HepG2 (cell line): ENCODE results near the gene MTA2. TPM values are rescaled to one million over a fixed set of nuclear protein-coding genes. Genes with fewer than 3 reads are reported as not detected.

Experiments used
- EED ChIP-seq: sonication (generic); formaldehyde crosslinking; IDR thresholded peaks from 2 replicates; pipeline ENCODE4 v1.5.0; 2020; ENCODE audit warnings: mild to moderate bottlenecking, missing genetic modification reagents
- ESRRA ChIP-seq: sonication (generic); formaldehyde crosslinking; IDR thresholded peaks from 2 replicates; pipeline ENCODE4 v1.5.1; 2020; ENCODE audit warnings: mild to moderate bottlenecking, low read depth, missing genetic modification reagents
- ETV5 ChIP-seq: IDR thresholded peaks from 2 replicates; pipeline ENCODE4 v1.6.1; 2018; ENCODE audit warnings: missing biosample characterization, missing genetic modification reagents, inconsistent platforms, borderline replicate concordance
- EZH2 ChIP-seq: conservative IDR thresholded peaks from 2 replicates; pipeline ENCODE4 v1.6.1; 2012; ENCODE audit warnings: mild to moderate bottlenecking, low read depth, low read length, moderate library complexity
- KDM6A ChIP-seq: IDR thresholded peaks from 2 replicates; pipeline ENCODE4 v1.6.1; 2016; ENCODE audit warnings: low read depth
- PITX1 ChIP-seq: sonication (generic); formaldehyde crosslinking; IDR thresholded peaks from 2 replicates; pipeline ENCODE4 v1.5.1; 2020; ENCODE audit warnings: mild to moderate bottlenecking, missing genetic modification reagents
- SIX4 ChIP-seq: sonication (generic); formaldehyde crosslinking; IDR thresholded peaks from 2 replicates; pipeline ENCODE4 v1.4.0; 2020; ENCODE audit warnings: missing genetic modification reagents
- SOX5 ChIP-seq: IDR thresholded peaks from 2 replicates; pipeline ENCODE4 v1.6.1; 2016; ENCODE audit warnings: borderline replicate concordance
- THAP8 ChIP-seq: sonication (generic); formaldehyde crosslinking; IDR thresholded peaks from 2 replicates; pipeline ENCODE4 v1.5.1; 2020; ENCODE audit warnings: missing genetic modification reagents, mild to moderate bottlenecking, borderline replicate concordance
- ZBTB10 ChIP-seq: sonication (generic); formaldehyde crosslinking; IDR thresholded peaks from 2 replicates; pipeline ENCODE4 v1.4.0; 2020; ENCODE audit warnings: missing genetic modification reagents, borderline replicate concordance
- ZBTB42 ChIP-seq: sonication (generic); formaldehyde crosslinking; IDR thresholded peaks from 2 replicates; pipeline ENCODE4 v1.5.0; 2020; ENCODE audit warnings: mild to moderate bottlenecking, missing genetic modification reagents
- ZBTB8A ChIP-seq: sonication (generic); formaldehyde crosslinking; IDR thresholded peaks from 2 replicates; pipeline ENCODE4 v1.4.0; 2020; ENCODE audit warnings: mild to moderate bottlenecking, low read depth, missing genetic modification reagents, borderline replicate concordance
- ZNF18 ChIP-seq: sonication (generic); formaldehyde crosslinking; IDR thresholded peaks from 2 replicates; pipeline ENCODE4 v1.8.0; 2022; ENCODE audit warnings: mild to moderate bottlenecking, missing genetic modification reagents; ENCODE audit not compliant: insufficient replicate concordance
- ZNF276 ChIP-seq: sonication (generic); formaldehyde crosslinking; IDR thresholded peaks from 2 replicates; pipeline ENCODE4 v1.4.0; 2020; ENCODE audit warnings: mild to moderate bottlenecking, low read depth, missing genetic modification reagents
- ZNF468 ChIP-seq: sonication (generic); formaldehyde crosslinking; IDR thresholded peaks from 2 replicates; pipeline ENCODE4 v1.8.0; 2022; ENCODE audit warnings: mild to moderate bottlenecking, moderate library complexity, missing genetic modification reagents
- ZNF543 ChIP-seq: sonication (generic); formaldehyde crosslinking; IDR thresholded peaks from 2 replicates; pipeline ENCODE4 v1.4.0; 2020; ENCODE audit warnings: mild to moderate bottlenecking, missing genetic modification reagents
- ZNF547 ChIP-seq: sonication (generic); formaldehyde crosslinking; IDR thresholded peaks from 2 replicates; pipeline ENCODE4 v1.5.1; 2020; ENCODE audit warnings: mild to moderate bottlenecking, missing genetic modification reagents
- ZNF597 ChIP-seq: sonication (generic); formaldehyde crosslinking; IDR thresholded peaks from 2 replicates; pipeline ENCODE4 v1.5.0; 2020; ENCODE audit warnings: missing genetic modification reagents
- ZNF709 ChIP-seq: sonication (generic); formaldehyde crosslinking; IDR thresholded peaks from 2 replicates; pipeline ENCODE4 v1.5.0; 2020; ENCODE audit warnings: mild to moderate bottlenecking, missing genetic modification reagents
- ZSCAN31 ChIP-seq: sonication (generic); formaldehyde crosslinking; IDR thresholded peaks from 2 replicates; pipeline ENCODE4 v1.5.0; 2020; ENCODE audit warnings: low read depth, mild to moderate bottlenecking, missing genetic modification reagents
- polyA plus RNA-seq, 8 experiments: library from polyadenylated mRNA; depleted of rRNA in 3 of 8; stranded (reverse) in 7 of 8; unstranded in 1 of 8; fragments of >200 nt; fragmentation: Illumina TruSeq in 4 of 8; extraction: Trizol in 4 of 8; gene quantifications; 2 replicates each; pipeline versions ENCODE4 v1.2.1 to v1.2.3, GENCODE V29; 2011 to 2016; ENCODE audit warnings: low read depth in 4 of 8, missing spikeins in 1 of 8, mixed read lengths in 1 of 8; ENCODE audit not compliant: insufficient read depth in 1 of 8
- total RNA-seq, 5 experiments: library from RNA; depleted of rRNA; stranded (reverse); fragments of >200 nt; fragmentation: Illumina TruSeq; extraction: Trizol; gene quantifications; 2 replicates each; pipeline ENCODE4 v1.2.3, GENCODE V29; 2016; ENCODE audit warnings: low read depth in 1 of 5

The MTA2 gene
- total and polyA plus RNA-seq, 2 of the 13 experiments (the other 11 are each of a cell fraction or from before 2014, with no cell fraction given), result 14.0 to 70.0 TPM

- TF ChIP-seq ZBTB10 (CRISPR knock-in tag), result peak; percentile 46; the same call in 1 of the 2 replicates
- 0 out of 2 replicates have a peak, but pooled peaks have one; percentile 65 for TF ChIP-seq ZNF597 (CRISPR knock-in tag)
- no peak for TF ChIP-seq ZNF276 (CRISPR knock-in tag)
- no peak for TF ChIP-seq ZBTB8A (CRISPR knock-in tag)
- TF ChIP-seq PITX1 (CRISPR knock-in tag), result peak; percentile 57
- TF ChIP-seq ZNF547 (CRISPR knock-in tag), result peak; percentile 95; the same call in 1 of the 2 replicates
- TF ChIP-seq ZNF468 (CRISPR knock-in tag), result no peak
- no peak for TF ChIP-seq EZH2
- TF ChIP-seq ZNF18 (CRISPR knock-in tag), result no peak
- TF ChIP-seq EED (CRISPR knock-in tag), result peak; percentile 88
- peak; percentile 63; the same call in 1 of the 2 replicates for TF ChIP-seq ZNF709 (CRISPR knock-in tag)
- peak; percentile 20; the same call in 1 of the 2 replicates for TF ChIP-seq THAP8 (CRISPR knock-in tag)
- peak; percentile 36; the same call in 1 of the 2 replicates for TF ChIP-seq SIX4 (CRISPR knock-in tag)
- TF ChIP-seq ZNF543, result peak; percentile 60; the same call in 1 of the 2 replicates
- peak; percentile 99 for TF ChIP-seq ETV5 (CRISPR knock-in tag)
- TF ChIP-seq ESRRA, result no peak; the same call in 1 of the 2 replicates
- TF ChIP-seq ZBTB42 (CRISPR knock-in tag), result peak; percentile 66; the same call in 1 of the 2 replicates
- TF ChIP-seq ZSCAN31 (CRISPR knock-in tag), result peak; percentile 74; the same call in 1 of the 2 replicates
- peak; percentile 57; the same call in 1 of the 2 replicates for TF ChIP-seq SOX5
- TF ChIP-seq KDM6A (CRISPR knock-in tag), result 0 out of 2 replicates have a peak, but pooled peaks have one; percentile 8
Observed at GRCh38 chr11:62621567-62622470, 20.2 kb upstream of the MTA2 start, which contains the start of gene B3GAT3 (continued).
